ENCODE measurements around the gene COL5A1. TPM values are rescaled to one million over a fixed set of nuclear protein-coding genes. Genes with fewer than 3 reads are reported as not detected.

The COL5A1 gene
- total RNA-seq, 1 donor from 2014 or later = 6.1 TPM

DNA sequence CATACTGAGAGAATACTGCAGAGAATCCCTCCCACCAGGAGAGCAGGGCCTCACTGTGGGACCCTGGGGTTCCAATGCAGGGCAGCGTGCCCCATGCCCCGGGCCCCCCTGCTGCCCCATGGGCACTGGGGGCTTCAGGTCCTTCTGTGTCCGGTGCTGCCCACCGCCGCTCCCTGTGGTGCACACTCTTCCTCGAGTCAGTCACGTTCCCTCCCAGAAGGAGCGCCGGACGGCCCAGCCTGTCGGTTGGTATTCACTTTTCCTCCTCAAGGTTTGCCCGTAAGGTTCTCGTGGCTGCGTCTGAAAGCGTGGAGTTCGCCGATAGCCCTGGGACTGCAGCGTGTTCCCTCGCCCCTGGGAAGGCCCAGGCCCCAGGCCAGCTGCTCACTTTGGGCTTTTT is 190.9 kb downstream of the COL5A1 start:
- no peaks in the 10 kb centered on the region for H3K4me1 ChIP-seq
- Mint-ChIP-seq H3K4me3 (no peak overlapping the region), H3K27ac (peak overlapping the region; percentile 57), H3K36me3 (no peaks in the 10 kb centered on the region), H3K27me3 (ENCODE audit: insufficient read depth, low read depth) (no peaks in the 10 kb centered on the region), H3K4me1 (peaks cover 3% of the 10 kb centered on the region), H3K9me3 (no peaks in the 10 kb centered on the region)
- no peak overlapping the region for H3K9ac ChIP-seq
- no peaks in the 10 kb centered on the region for H3K36me3 ChIP-seq
- no peak overlapping the region for H3K27ac ChIP-seq
- no peak overlapping the region for H2AFZ ChIP-seq (replicated peaks)
- no peak for DNase-seq (ENCODE audit: low spot score)
- H3K4me2 ChIP-seq = no peak overlapping the region
- no peaks in the 10 kb centered on the region for H3K79me2 ChIP-seq (ENCODE audit: low read depth)
- no peaks in the 10 kb centered on the region for H3K27me3 ChIP-seq
- no peaks in the 10 kb centered on the region for H3K9me3 ChIP-seq (ENCODE audit: low read depth)
- H4K20me1 ChIP-seq (ENCODE audit: low read depth) = no peaks in the 10 kb centered on the region
- no peaks in the 10 kb centered on the region for H3F3A ChIP-seq (ENCODE audit: low read depth)
- TF ChIP-seq, protein P1, sequence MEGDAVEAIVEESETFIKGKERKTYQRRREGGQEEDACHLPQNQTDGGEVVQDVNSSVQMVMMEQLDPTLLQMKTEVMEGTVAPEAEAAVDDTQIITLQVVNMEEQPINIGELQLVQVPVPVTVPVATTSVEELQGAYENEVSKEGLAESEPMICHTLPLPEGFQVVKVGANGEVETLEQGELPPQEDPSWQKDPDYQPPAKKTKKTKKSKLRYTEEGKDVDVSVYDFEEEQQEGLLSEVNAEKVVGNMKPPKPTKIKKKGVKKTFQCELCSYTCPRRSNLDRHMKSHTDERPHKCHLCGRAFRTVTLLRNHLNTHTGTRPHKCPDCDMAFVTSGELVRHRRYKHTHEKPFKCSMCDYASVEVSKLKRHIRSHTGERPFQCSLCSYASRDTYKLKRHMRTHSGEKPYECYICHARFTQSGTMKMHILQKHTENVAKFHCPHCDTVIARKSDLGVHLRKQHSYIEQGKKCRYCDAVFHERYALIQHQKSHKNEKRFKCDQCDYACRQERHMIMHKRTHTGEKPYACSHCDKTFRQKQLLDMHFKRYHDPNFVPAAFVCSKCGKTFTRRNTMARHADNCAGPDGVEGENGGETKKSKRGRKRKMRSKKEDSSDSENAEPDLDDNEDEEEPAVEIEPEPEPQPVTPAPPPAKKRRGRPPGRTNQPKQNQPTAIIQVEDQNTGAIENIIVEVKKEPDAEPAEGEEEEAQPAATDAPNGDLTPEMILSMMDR (IDR thresholded peaks at IDR 0.05) = no peak
- no peak for TF ChIP-seq EZH2 (IDR thresholded peaks at IDR 0.05)
- TF ChIP-seq EZH2phosphoT487 (IDR thresholded peaks at IDR 0.05) = no peak
- no peak overlapping the region for H3K4me3 ChIP-seq

DNA sequence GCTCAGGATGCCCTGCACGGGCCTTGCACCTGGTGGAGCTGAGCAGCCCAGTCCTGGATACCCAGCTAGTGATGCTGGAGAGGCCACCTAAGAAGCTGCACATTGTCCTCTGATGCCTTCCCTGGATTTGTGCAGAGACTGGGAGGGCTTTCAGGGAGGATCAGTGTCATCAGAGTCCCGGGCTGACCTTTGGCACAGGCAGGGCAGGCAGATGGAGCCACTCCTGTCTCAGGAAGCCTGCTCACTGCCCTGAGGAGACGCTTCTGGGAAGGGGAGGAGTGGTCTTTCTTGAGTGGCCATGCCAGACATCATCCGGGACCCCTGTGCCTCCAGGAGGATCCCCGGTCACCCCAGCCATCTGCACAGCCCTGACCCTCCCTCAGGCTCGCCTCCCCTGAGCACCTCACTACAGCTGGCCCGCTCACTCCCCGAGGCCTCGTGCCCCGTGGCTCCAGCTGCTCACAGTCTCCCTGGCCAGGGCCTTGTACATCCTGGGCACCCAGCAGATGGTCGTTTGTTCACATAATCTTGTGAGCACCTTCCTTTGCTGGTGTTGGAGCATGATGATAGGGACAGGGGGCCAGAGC is 191.8 kb downstream of the COL5A1 start:
- no peak for TF ChIP-seq EZH2 (IDR thresholded peaks at IDR 0.05)

DNA sequence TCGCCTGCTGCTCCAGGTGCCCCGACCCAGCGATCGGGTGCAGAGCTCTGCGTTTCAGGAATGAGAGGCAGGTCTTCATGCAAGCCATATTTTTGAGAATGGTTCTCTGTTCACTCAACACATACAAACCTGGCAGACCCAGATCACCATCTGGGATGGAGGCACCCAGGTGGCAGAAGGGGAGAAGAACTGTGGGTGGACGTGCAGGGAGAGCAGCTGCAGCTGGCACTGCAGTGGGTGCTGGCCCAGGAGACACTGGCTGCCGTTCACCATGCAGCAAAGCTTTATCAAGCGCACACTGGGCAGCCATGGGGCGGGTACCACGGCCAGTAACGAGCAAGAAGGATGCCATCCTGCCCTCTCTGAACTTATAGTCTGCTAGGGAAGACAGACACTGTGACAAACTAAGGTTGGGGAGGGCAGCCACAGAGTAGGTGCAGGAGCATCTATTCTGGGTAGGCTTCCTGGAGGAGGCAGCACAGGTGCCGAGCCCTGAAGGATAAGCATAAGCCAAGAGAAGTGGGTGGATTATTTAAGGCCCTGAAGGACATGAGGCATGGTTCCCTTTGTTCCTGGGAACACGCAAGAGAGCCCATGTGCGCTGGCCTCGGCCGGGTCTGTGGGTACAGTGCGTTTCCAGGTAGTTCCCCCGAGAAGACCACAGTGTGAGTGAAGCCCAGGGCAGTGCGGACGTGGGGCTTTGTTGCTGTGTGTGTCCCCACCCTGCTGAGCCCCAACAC is 192.8 kb downstream of the COL5A1 start:
- no peak overlapping the region for H3K4me3 ChIP-seq
- no peaks in the 10 kb centered on the region for H3K79me2 ChIP-seq (ENCODE audit: low read depth)
- H3K36me3 ChIP-seq = no peaks in the 10 kb centered on the region
- Mint-ChIP-seq H3K4me1 (peaks cover 3% of the 10 kb centered on the region), H3K36me3 (no peaks in the 10 kb centered on the region), H3K9me3 (no peaks in the 10 kb centered on the region), H3K27ac (peak overlapping the region; percentile 81), H3K4me3 (no peak overlapping the region), H3K27me3 (ENCODE audit: insufficient read depth, low read depth) (no peaks in the 10 kb centered on the region)
- DNase-seq (ENCODE audit: low spot score) = no peak
- no peaks in the 10 kb centered on the region for H3F3A ChIP-seq (ENCODE audit: low read depth)
- no peak overlapping the region for H3K9ac ChIP-seq
- H4K20me1 ChIP-seq (ENCODE audit: low read depth) = no peaks in the 10 kb centered on the region
- TF ChIP-seq EZH2phosphoT487 (IDR thresholded peaks at IDR 0.05) (no peak), EZH2 (IDR thresholded peaks at IDR 0.05) (no peak)
- TF ChIP-seq, protein P1 (IDR thresholded peaks at IDR 0.05) = no peak
- no peaks in the 10 kb centered on the region for H3K9me3 ChIP-seq (ENCODE audit: low read depth)
- no peak overlapping the region for H3K27ac ChIP-seq
- H3K4me1 ChIP-seq = no peaks in the 10 kb centered on the region
- no peaks in the 10 kb centered on the region for H3K27me3 ChIP-seq
- no peak overlapping the region for H2AFZ ChIP-seq (replicated peaks)
- H3K4me2 ChIP-seq = no peak overlapping the region

More for the DNA sequence above, 191.8 kb downstream of the COL5A1 start:
- Histone ChIP-seq H3K9ac (no peak overlapping the region), H3K4me3 (no peak overlapping the region), H3K79me2 (ENCODE audit: low read depth) (no peaks in the 10 kb centered on the region), H3K27me3 (no peaks in the 10 kb centered on the region), H3K4me1 (no peaks in the 10 kb centered on the region), H4K20me1 (ENCODE audit: low read depth) (no peaks in the 10 kb centered on the region), H2AFZ (replicated peaks) (no peak overlapping the region), H3K9me3 (ENCODE audit: low read depth) (no peaks in the 10 kb centered on the region), H3K4me2 (no peak overlapping the region), H3F3A (ENCODE audit: low read depth) (no peaks in the 10 kb centered on the region), H3K27ac (no peak overlapping the region), H3K36me3 (no peaks in the 10 kb centered on the region)
- H3K9me3 Mint-ChIP-seq = no peaks in the 10 kb centered on the region
- H3K27ac Mint-ChIP-seq = no peak overlapping the region
- H3K27me3 Mint-ChIP-seq (ENCODE audit: insufficient read depth, low read depth) = no peaks in the 10 kb centered on the region
- H3K4me1 Mint-ChIP-seq = peaks cover 3% of the 10 kb centered on the region
- no peaks in the 10 kb centered on the region for H3K36me3 Mint-ChIP-seq
- peak; percentile 52 for DNase-seq (ENCODE audit: low spot score)
- H3K4me3 Mint-ChIP-seq = no peak overlapping the region

DNA sequence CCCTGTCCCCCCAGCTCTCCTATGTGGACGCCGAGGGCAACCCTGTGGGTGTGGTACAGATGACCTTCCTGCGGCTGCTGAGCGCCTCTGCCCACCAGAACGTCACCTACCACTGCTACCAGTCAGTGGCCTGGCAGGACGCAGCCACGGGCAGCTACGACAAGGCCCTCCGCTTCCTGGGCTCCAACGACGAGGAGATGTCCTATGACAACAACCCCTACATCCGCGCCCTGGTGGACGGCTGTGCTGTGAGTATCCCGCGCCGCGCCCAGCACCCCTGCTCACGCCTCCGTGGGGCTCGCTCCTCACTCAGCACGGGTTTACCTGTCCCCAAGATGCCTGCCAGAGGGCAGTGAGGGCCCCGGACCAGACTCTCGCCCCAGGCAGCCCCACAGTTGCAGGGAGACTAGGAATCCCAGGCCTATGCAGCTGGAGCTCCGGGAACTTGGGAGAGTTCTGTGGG is 193.4 kb downstream of the COL5A1 start:
- Histone ChIP-seq H3K4me2 (no peak overlapping the region), H3F3A (ENCODE audit: low read depth) (no peaks in the 10 kb centered on the region), H2AFZ (replicated peaks) (no peak overlapping the region), H3K27ac (no peak overlapping the region), H3K4me3 (no peak overlapping the region), H4K20me1 (ENCODE audit: low read depth) (no peaks in the 10 kb centered on the region), H3K79me2 (ENCODE audit: low read depth) (no peaks in the 10 kb centered on the region), H3K4me1 (no peaks in the 10 kb centered on the region), H3K9ac (no peak overlapping the region), H3K36me3 (no peaks in the 10 kb centered on the region), H3K27me3 (no peaks in the 10 kb centered on the region), H3K9me3 (ENCODE audit: low read depth) (no peaks in the 10 kb centered on the region)
- Mint-ChIP-seq H3K4me3 (no peak overlapping the region), H3K9me3 (no peaks in the 10 kb centered on the region), H3K27me3 (ENCODE audit: insufficient read depth, low read depth) (no peaks in the 10 kb centered on the region), H3K4me1 (peaks cover 3% of the 10 kb centered on the region), H3K36me3 (no peaks in the 10 kb centered on the region), H3K27ac (no peak overlapping the region)
- DNase-seq (ENCODE audit: low spot score) = no peak
- TF ChIP-seq EZH2phosphoT487 (IDR thresholded peaks at IDR 0.05) (no peak), EZH2 (IDR thresholded peaks at IDR 0.05) (no peak)
- TF ChIP-seq, protein P1 (IDR thresholded peaks at IDR 0.05) = no peak
